Stimulated activated CD8-positive, alpha-beta memory T cell treated with anti-CD3 and anti-CD28 coated beads, Interleukin-12 subunit alpha, Interleukin-12 subunit beta, amount 100 ng/mL, for 24 hours (primary cell): ENCODE measurements around the gene HACD1.
"Not testable (repeated sequence)": the region's sequence is repeated elsewhere in the genome, so short reads cannot be mapped to it uniquely, and the experiment has no call there.

Experiments used
- DNase-seq: peaks from one replicate; pipeline ENCODE4 v3.0.0-alpha.2; 2020; ENCODE audit errors: extremely low read depth

The HACD1 gene

GRCh38 chr10:17643339-17643754 lies 26.2 kb upstream of the HACD1 start:
- DNase-seq, result no peak

GRCh38 chr10:17640331-17640816 lies 23.2 kb upstream of the HACD1 start:
- DNase-seq, result no peak

DNA sequence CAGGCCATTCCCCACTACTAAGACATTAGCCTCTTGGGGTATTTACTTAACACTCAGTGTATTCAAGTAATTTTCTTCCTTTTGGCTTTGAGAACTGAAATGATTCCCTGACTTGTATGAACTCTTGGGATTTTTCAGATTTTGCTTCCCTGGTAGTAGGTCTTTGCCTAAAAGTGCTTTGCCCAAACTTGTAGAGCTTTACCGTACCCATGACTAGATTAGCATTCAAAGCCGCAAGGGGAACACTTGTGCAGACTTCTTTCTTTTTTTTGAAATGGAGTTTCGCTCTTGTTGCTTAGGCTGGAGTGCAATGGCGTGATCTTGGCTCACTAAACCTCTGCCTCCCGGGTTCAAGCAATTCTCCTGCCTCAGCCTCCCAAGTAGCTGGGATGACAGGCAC lies 20.7 kb upstream of the HACD1 start:
- no peak for DNase-seq

- DNase-seq, result no peak
Observed at GRCh38 chr10:17633353-17633752, 16.2 kb upstream of the HACD1 start.

DNA sequence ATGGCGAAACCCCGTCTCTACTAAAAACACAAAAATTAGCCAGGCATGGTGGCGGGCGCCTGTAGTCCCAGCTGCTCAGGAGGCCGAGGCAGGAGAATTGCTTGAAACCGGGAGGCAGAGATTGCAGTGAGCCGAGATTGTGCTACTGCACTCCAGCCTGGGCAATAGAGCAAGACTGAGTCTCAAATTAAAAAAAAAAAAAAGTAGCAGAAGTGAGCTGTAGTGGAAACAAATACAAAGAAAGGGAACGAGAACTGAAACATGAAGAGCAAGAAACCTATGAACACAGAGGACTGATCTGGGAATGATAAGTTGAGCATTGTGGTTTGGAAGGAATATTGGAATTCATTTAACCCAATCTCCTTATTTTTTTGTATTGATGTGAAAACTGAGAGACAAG lies 15.4 kb upstream of the HACD1 start:
- DNase-seq, result not testable (repeated sequence)

DNA sequence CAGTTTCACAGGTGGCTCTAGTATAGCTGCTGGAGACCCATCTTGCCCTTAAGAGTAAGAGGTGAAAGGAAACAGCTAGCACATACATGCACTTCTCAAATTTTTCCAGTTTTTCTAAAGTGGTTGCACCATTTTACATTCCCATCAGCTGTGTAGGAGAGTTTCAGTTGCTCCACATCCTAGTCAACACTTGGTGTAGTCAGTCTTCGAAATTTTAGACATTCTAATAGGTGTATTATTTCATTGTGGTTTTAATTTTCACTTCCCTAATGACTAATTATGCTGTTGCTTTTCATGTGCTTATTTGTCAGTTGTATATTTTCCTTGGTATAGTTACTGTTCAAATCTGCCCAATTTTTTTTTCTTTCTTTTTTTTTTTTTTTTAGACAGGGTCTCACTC lies 9.5 kb upstream of the HACD1 start:
- DNase-seq, result no peak

DNA sequence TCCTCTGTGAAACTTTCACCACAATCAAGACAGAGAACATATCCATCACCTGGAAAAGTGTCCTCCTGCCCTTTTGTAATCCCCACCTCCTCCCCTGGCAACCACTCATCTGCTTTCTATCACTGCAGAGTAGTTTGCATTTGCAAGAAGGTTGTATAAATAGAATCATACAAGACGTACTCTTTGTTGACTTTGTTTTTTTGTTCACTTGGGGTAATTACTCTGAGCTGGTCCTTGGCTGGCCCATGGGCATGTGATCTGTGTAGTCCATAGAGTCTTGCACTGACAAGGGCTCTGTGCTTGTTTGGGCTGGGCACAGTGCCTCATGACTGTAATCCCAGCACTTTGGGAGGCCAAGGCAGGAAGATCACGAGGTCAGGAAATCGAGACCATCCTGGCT lies 7.8 kb upstream of the HACD1 start:
- DNase-seq, result no peak

DNA sequence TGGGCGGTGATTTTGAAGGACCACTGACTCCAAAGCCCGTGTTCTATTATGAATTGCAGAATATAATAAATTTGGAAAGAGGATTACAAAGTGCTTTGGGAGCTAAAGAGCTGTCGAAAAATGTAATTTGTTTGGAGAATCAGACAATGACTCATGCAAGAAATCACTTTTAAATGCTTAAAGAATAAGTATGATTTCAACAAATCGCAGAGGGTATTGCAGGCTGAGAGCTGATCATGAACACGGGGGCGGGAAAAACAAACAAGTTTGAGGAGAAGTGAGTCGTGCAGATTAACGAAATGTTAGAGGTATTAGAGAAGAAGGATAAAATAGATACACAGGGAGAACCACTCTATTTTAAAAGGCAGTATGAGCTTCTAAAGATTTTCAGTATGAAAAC lies 4.9 kb upstream of the HACD1 start:
- DNase-seq, result no peak

DNA sequence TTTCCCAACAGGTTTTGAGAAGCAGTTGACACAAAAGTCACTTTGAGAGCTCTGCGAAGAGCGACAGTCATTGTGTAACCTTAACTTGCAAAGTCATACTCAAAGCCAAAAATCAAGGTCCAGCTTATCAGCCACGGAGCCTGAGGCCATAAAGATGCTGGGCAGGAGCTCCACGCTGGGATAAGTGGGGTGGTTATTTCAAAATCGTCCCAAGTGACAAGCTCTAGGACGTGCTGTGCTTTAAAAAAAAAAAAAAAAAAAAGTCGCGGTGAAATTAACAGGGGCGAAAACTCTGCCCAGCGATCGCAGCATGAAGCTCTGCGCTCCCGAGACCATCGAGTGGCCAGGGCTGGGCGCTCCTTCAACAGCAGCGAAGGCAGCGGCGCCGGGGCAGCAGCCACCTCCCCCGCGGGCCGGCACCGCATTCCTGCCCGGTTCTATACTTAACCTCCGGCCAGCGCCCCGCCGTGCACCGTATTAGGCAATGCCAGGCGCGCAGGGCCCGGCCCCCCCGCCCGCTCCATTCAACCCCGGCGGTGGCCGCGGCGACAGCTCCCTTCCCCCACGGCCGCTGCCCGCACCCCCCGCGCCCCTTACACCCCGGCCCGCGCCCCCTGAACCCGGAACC lies 657 bp downstream of the HACD1 start:
- DNase-seq, result no peak

DNA sequence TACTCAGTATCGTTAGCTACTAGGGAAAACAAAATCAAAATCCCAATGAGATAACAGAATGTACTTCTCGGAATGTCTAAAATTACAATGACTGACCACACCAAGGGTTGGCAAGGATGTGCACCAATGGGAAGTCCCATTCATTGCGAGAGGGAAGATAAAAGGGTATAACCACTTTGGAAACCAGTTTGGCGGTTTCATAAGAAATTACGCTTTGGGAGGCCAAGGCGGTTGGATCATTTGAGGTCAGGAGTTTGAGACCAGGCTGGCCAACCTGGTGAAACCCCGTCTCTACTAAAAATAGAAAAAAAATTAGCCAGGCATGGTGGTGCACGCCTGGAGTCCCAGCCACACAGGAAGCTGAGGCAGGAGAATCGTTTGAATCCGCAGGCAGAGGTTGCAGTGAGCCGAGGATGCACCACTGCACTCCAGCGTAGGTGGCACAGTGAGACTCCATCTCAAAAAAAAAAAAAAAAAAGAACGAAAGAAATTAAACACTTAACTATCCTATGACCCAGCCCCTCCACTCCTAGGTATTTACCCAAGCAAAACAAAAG lies 7.6 kb downstream of the HACD1 start:
- DNase-seq, result no peak

- no peak for DNase-seq
Observed at GRCh38 chr10:17607603-17608332, 9.4 kb downstream of the HACD1 start.

DNA sequence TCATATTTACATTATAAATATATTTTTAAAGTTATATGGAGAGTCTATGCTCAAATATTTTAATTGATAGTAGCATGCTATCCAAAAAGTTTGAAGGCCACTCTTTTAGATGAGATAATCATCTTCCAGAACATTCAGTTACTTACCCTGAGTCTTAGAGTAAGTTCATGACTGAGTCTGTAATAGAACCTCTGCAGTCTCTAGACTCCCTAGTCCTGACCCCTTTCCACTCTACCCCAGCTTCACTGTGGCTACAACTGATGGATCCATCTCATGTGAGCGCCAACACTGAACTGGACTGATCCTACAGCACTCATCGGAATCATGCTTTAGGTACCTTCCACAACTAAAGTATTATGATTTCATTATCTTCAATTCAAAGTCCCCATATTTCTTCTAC lies 10.1 kb downstream of the HACD1 start:
- DNase-seq, result no peak

GRCh38 chr10:17606547-17607040 lies 10.6 kb downstream of the HACD1 start:
- no peak for DNase-seq

DNA sequence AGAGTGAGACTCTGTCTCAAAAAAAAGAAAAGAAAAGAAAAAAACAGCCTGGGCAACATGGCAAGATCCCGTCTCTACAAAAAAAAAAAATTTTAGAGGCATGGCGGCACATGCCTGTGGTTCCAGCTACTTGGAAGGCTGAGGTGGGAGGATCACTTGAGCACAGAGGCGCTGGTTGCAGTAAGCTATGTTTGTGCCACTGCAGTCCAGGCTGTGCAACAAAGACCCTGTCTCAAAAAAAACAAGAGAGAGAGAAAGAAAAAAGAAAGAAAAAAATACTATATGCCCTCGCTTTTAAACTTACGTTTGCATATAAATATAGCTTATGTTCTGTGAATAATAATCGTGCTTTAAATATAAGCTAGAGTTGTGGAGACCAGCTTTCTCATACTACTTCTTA lies 11.2 kb downstream of the HACD1 start:
- no peak for DNase-seq

DNA sequence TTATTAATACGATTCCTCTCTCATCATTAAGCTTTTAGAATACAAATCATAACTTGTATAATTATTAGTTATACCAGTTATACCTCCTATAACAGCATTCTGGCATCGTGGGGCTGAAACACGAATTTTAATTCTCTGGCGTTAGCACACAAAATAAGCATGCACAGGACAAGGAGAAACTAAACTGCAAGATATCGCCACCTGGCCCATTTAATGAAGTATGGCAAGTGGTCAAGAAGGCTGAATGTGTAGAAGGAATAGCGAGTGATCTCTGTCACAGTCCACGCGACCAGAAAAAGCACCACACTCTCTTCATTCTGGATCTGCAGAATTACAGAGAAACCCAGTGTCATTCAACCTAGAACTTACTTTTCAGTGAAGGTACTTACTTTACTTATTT lies 18.1 kb downstream of the HACD1 start:
- DNase-seq, result no peak

GRCh38 chr10:17597386-17597785 lies 19.8 kb downstream of the HACD1 start:
- no peak for DNase-seq

DNA sequence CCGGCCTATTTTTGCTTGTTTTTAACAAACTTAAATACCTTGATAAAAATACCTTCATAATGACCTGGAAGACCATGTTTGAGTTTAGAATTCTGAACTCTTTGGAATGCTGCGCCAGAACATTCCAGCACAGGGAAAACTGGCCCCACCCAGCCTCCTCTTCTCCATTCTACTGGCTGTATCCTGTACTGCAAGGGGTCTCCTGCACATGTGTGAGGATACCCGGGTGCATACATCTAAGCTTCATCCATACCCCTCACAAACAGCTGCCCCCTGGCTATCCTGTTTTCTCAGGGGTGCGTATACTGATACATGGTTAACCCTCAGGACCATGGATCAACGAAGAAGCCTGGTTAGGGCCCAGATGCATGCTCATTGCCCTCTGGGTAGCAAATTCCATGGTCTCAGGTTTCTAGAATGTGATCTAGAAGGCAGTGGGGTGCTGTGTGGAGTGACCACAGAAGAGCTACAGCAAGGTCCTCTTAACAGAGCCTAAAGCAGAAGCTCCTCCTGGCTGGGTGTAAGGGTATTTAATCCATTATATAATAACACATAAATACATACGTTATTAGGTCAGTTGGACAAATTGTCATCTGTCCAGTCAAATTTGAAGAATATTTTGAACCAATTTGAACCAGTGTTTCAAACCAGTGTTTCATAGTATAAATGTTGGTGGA lies 26.1 kb downstream of the HACD1 start:
- DNase-seq, result no peak

GRCh38 chr10:17589316-17589715 lies 27.9 kb downstream of the HACD1 start:
- DNase-seq, result not testable (repeated sequence)

DNA sequence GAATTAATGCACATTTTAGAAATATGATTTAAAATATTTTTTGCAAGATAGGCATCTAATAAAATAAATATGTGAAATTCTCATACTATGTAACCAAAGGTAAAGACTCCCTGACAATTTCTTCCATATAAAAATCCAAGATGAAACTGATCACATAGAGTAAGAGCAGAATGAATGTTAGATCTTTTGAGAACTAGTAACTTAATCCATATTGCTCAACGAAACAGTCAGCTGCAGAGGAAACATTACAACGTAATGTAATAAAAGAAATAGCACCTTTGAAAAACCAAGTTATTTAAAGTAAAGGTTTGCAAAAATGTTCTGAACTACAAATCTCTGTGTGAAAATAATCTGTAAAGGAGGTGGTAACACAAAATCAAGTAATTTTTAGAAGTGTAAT lies 28.8 kb downstream of the HACD1 start:
- no peak for DNase-seq

DNA sequence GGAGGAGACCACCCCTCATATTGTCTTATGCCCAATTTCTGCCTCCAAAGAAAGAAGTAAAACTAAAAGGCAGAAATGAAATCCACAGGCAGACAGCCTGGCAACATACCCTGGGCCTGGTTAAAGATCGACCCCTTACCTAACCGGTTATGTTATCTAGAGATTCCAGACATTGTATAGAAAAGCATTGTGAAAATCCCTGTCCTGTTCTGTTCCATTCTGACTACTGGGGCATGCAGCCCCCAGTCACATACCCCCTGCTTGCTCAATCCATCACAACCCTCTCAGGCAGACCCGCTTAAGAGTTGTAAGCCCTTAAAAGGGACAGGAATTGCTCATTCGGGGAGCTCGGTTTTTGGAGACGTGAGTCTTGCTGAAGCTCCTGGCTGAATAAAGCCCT lies 29.9 kb downstream of the HACD1 start:
- not testable (repeated sequence) for DNase-seq

GRCh38 chr10:17586821-17587234 lies 30.3 kb downstream of the HACD1 start:
- no peak for DNase-seq

DNA sequence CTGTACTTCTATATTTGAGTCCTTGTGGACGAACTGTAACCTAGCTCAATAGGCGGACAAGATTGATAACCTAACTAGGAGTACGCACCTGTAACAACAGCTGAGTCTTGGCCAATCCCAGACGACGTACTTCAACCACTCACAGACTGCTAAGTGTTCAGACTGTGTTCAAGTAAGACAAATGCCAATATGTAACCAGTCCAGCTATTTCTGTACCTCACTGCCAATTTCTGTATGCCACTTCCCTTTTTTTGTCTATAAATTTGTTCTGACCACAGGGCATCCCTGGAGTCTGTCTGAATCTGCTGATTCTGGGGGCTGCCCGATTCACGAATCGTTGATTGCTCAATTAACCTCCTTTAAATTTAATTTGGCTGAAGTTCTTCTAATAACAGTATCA lies 32.2 kb downstream of the HACD1 start:
- no peak for DNase-seq
